Stimulated activated CD8-positive, alpha-beta memory T cell treated with anti-CD3 and anti-CD28 coated beads, Interleukin-15, amount 100 ng/mL, for 48 hours (primary cell): Measurements from ENCODE around the gene USP32.
"Not testable (repeated sequence)": the region's sequence is repeated elsewhere in the genome, so short reads cannot be mapped to it uniquely, and the experiment has no call there.

Source experiments
- DNase-seq, 2 donors: peaks; one replicate each; pipeline ENCODE4 v3.0.0-alpha.2; 2020; ENCODE audit warnings: low read depth in 2 of 2

USP32 gene, protein sequence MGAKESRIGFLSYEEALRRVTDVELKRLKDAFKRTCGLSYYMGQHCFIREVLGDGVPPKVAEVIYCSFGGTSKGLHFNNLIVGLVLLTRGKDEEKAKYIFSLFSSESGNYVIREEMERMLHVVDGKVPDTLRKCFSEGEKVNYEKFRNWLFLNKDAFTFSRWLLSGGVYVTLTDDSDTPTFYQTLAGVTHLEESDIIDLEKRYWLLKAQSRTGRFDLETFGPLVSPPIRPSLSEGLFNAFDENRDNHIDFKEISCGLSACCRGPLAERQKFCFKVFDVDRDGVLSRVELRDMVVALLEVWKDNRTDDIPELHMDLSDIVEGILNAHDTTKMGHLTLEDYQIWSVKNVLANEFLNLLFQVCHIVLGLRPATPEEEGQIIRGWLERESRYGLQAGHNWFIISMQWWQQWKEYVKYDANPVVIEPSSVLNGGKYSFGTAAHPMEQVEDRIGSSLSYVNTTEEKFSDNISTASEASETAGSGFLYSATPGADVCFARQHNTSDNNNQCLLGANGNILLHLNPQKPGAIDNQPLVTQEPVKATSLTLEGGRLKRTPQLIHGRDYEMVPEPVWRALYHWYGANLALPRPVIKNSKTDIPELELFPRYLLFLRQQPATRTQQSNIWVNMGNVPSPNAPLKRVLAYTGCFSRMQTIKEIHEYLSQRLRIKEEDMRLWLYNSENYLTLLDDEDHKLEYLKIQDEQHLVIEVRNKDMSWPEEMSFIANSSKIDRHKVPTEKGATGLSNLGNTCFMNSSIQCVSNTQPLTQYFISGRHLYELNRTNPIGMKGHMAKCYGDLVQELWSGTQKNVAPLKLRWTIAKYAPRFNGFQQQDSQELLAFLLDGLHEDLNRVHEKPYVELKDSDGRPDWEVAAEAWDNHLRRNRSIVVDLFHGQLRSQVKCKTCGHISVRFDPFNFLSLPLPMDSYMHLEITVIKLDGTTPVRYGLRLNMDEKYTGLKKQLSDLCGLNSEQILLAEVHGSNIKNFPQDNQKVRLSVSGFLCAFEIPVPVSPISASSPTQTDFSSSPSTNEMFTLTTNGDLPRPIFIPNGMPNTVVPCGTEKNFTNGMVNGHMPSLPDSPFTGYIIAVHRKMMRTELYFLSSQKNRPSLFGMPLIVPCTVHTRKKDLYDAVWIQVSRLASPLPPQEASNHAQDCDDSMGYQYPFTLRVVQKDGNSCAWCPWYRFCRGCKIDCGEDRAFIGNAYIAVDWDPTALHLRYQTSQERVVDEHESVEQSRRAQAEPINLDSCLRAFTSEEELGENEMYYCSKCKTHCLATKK (N-terminal part only)

DNA sequence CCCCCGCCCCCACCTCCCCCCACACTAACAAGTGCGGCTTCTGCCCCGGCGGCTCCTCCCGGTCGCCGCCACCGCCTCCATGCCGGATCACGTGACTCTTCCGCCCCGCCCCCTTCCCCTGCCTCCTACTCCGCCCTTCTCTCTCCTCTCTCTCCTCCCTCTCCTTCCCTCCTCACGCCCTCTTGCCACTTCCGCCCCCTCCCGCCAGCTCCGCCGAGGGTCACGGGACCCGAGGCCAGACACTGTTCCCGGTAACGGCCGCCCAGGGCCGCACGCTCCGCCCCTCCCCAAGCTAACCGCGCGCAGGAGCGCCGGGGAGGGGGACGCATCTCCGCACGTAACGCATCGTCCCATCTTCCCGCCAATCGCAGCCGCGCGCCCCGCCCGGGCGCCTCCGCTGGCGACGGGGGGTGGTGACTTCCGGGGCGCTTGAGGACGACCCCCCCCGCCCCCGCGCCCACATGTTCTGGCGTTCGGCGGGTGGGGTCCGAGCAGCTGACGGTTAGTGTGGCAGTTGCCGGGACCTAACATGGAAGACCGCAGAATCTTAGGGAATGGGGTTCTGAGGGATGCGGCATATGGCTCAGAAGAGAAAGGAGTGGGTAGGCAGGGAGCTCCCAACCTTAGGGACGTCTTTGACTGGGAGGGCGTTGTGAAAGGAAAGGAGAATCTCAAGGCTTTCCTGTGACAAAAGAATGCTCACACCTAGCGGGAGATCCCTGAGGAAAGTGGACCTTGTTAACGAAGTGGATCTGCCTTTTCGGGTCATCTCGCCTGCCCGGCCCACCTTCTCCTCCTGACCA, at the start of gene USP32:
TSS of gene USP32 (minus strand) at position 92 of the 803 bp plus-strand sequence. CDS start 194 bp downstream, outside the sequence.
- DNase-seq = peak; percentile 97

DNA sequence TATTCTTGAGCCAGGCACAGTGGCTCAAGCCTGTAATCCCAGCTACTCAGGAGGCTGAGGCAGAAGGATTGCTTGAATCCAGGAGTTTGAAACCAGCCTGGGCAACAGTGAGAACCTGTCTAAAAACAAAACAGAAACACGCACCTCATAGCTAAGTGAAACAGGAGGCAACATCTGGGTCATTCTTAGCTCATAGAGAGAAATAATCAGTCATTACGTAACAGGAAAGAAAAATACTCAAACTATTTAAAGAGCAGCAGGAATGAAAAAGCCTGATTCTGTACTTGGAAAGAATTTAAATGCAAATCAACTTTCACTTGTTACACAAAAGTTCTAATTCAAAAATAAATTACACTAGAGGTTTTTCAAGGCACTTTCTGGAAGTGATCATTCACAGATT, 47.6 kb upstream of the USP32 start:
- DNase-seq = no peak

DNA sequence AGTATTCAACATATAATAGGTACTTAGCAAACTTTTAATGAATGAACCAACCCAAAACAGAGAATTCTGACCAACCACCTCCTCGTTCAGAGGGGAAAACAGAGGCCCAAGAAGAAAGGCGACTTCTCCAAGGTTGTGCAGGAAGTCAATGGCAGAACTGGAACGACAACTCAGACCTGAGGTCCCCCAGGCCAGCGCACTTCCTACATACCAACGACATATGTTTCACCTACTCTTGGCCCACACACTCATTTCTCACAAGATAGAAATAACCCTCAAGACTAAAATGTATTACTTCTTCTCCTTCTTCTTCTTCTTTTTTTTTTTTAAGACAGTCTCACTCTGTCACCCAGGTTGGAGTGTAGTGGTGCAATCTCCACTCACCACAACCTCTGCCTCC, 44.7 kb upstream of the USP32 start:
- no peak for DNase-seq

DNA sequence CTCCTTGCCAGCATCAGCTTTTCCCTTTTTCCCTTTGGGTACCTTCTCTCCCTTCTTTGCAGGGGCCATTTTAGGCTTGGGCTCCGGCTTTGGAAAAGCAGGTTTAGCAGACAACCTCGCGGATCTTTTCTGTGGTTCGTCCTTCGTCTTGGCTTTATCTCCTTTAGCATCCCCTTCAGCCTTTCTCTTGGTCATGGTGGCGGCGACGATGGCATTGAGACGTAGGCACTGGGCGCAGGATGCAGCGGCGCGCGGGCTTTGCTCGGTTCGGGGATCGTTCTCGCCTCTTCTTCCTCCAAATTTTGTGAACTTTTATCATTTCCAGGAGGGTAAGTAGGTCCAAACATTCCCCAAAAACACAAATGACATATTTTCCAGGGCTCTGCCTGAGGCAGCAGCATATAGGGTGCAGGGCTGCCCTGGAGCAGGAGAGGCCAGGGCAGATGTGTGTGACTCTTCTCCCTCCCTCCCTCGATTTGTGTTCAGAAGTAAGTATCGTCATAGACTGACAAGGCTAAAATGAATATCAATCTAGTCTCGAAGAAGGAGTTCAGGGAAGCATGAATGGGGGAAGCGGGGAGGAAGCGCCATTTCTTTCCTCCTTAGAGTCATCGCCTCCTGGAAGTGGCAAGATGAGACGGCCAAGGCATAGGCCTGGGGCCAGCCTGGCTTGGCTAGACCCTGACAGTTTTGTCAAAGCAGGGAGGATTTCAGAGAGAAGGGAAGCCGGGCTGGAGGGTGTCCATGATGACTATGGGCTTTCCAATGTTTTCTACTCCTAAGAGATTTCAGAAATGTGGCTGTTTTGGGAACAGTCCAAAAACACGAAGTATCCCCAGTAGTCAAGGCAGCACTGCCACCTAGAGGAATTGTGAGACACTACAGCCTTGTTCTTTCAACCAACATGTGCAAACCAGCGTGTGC, 43.6 kb upstream of the USP32 start:
- no peak for DNase-seq

DNA sequence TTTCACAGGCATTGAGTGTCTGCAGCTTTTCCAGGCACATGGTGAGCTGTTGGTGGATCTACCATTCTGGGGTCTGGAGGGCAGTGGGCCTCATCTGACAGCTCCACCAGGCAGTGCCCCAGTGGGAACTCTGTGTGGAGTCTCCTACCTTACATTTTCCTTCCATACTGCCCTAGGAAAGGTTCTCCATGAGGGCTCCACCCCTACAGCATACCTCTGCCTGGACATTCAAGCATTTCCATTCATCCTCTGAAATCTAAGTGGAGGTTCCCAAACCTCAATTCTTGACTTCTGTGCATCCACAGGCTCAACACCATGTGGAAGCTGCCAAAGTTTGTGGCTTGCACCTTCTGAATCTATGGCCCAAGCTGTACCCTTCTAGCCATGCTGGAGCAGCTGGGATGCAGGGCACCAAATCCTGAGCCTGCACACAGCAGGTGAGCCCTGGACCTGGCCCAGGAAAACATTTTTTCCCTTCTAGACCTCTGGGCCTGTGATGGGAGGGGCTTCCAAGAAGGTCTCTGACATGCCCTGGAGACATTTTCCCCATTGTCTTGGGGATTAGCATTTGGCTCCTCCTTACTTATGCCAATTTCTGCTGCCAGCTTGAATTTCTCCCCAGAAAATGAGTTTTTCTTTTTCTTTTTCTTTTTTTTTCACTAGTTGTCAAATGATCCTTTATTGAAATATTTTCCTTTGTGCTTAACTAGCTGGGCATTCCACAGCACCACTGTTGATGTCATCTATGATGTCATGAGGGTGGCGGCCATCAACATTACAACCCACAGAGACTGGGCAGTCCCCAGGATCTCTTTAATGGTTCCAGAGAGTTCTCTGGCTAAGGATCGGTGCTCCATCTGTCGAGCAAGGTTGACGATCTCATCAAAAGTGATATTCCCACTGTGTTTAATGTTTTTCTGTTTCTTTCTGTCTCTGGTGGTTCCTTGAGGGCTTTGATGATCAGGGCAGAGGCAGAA, 41.4 kb upstream of the USP32 start:
- DNase-seq = not testable (repeated sequence)

DNA sequence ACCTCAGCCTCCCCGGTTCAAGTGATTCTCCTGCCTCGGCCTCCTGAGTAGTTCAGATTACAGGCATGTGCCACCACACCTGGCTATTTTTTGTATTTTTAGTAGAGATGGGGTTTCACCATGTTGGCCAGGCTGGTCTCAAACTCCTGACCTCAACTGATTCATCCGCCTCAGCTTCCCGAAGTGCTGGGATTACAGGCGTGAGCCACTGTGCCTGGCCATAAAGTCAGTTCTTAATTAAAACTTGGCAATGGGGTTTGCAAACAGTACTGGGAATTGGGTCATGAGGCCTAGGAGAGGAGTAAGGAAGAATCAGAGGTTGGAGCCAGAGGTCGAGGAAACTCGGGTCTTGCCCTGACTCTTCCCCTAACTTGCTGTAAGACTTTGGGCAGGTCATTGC, 38.6 kb upstream of the USP32 start:
- DNase-seq = not testable (repeated sequence)

DNA sequence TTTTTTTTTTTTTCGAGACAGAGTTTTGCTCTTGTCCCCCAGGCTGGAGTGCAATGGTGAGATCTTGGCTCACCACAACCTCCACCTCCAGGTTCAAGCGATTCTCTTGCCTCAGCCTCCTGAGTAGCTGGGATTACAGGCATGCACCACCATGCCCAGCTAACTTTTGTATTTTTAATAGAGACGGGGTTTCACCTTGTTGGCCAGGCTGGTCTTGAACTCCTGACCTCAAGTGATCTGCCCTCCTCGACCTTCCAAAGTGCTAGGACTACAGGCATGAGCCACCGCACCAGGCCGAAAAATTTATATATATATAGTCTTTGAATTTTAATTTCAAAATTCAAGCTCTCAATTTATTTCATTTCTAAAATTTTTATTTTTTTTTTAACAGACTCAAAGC, 36.6 kb upstream of the USP32 start:
- not testable (repeated sequence) for DNase-seq

DNA sequence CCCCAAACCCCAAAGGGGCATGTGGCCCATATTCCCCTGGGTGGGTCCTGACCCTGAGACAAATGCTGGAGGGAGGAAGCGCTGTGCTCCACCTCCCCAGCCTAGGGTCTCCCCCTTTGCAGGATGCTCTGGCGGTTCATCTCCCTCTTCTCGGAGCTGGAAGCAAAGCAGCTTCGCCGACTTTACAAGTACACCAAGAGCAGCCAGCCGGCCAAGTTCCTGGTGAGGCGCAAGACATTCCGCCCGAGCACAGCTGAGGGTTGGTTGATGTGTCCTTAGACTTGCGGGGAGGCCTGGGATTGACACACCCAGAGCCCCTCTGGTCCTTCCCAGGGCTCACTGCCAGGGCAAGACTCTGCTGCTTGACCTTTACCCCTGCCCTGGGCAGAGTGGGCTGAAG, 34.7 kb upstream of the USP32 start:
- no peak for DNase-seq

DNA sequence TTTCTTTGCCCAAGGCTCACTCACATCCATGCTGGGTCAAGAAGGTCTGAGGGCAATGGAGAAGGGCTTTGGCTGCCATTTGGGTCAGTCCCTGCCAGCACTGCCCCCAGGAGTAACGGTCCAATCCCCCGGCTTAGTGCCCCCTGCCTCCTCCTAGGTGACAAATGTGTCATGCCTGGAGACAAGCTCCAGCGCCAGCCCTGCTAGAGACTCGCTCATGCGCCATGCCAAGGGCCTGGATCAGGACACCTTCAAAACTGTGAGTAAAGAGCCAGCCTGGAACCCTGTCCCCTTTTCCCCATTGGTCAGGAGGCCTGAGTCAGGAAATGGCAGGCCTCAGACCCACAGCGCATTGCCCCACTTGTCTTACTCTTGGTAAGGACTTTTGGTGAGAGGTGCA, 33.7 kb upstream of the USP32 start:
- no peak for DNase-seq

DNA sequence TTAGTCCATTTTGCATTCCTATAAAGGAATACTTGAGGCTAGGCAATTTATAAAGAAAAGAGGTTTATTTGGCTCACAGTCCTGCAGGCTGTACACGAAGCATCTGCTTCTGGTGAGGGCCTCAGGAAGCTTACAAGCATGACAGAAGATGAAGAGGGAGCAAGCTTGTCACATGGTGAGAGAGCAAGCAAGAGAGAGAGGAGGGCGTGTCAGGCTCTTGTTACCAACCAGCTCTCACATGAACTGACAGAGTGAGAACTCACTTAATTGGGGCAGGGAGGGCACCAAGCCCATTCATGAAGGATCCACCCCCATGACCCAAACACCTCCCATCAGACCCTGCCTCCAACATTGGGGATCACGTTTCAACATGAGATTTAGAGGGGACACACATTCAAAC, 31.9 kb upstream of the USP32 start:
- DNase-seq = no peak

DNA sequence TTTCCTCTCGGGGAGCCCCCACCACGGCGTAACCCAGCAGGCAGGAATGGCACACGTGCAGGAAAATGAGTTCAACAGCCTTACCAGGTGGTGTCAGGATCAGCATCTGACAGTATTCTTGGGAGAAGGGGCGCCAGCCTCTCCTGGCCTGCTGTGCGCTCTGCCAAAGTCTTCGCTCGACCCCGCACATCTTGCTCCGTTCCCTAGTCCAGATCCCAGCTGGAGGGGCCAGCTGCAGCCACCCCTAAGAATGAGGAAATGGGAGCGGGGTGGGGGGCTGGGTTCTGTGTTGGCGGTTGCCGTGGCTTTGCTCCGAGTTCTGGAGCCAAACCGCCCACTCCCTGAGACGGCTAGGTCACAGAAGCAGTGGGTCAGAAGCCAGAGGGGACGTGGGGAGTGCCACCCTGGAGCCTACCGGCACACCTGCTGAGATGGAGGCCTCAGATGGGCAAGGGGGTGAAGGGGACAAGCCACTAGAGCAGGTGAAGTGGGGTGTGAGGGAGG, 30.3 kb upstream of the USP32 start, which contains the start of gene CHCT1:
TSS of gene CHCT1 (plus strand) at position 328 of the 504 bp plus-strand sequence. CDS start at position 432, 104 bp downstream.
- DNase-seq = no peak

DNA sequence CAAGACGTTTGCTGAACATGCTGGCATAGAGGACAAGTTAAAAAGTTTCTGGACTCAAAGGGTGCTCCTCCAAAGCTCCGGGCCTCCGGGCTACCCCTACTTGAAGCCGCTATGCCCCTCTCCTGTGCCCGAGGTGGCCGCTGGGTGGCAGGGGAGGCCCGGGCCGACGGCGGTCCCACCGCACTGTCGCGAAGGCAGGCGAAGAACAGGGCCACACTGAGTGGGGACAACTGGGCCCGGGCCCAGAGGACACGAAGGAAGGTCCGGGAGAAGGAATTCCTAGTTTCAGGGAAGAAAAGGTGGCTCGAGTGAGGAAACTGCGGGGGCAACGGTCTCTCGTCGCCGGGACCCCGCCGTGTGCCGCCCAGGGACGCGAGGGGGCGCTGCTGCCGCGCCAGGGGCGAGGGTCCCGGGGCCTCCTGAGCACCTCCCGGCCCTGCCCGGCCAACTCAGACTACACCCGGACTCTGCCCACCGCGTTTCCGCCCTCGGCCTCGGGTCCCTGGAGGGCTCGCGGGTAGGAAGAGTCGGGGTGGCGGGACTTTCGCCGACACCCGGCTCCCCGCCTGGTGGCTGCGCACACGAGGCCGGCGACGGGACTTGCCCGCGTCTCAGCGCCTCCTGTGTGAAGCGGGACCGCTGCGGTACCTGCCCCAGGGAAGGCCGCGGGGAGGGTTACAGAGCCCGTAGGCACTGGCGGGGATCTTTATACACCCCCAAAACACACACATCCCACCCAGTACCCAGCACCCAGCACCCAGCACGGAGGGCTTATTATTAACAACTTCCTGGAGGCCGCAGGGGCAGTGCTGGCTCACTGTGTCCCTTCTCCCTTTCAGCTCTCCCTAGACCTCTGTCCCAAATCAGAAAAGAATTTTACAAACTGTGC, 29.6 kb upstream of the USP32 start:
- DNase-seq = peak; percentile 63 to 67

DNA sequence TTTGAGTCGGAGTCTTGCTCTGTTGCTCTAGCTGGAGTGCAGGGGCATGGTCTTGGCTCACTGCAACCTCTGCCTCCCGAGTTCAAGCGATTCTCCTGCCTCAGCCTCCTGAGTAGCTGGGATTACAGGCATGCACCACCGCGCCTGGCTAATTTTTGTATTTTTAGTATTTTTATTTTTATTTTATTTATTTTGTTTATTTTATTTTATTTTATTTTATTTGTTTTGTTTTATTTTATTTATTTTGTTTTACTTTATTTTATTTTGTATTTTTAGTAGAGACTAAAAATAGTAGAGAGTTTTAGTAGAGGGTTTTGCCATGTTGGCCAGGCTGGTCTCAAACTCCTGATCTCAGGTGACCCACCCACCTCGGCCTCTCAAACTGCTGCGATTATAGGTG, 27.9 kb upstream of the USP32 start:
- not testable (repeated sequence) for DNase-seq

DNA sequence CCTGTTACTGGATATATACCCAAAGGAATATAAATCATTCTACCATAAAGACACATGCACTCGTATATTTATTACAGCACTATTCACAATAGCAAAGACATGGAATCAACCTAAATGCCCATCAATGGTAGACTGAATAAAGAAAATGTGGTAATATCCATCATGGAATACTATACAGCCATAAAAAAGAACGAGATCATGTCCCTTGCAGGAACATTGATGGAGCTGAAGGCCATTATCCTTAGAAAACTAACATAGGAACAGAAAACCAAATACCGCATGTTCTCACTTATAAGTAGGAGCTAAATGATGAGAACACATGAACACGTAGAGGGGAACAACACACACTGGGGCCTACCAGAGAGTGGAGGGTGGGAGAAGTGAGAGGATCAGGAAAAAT, 27.1 kb upstream of the USP32 start:
- not testable (repeated sequence) for DNase-seq

DNA sequence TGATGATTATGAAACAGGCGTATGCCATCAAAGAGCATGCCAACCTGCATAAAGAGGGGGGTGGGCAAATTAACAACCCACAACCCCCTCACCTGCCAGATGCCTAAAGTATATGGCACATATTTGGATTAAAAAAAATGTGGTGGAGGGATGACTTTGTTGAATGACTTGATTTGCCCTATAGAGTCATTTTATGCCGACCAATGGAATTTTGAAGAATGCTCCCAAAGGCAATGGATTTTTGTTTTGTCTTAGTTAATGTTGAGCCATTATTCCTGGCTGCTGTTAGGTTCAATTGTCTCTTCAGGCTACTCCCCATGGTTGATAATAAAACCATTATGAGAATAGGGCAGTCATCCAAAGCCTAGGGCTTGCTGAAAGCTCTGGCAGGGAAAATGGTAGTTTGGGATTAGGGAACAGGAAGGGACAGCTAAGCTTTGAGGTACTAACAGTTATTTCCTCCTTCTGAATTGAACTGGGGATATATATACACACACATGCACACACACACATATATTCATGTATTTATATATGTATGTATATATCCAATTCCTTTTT, 24.5 kb upstream of the USP32 start:
- no peak for DNase-seq

DNA sequence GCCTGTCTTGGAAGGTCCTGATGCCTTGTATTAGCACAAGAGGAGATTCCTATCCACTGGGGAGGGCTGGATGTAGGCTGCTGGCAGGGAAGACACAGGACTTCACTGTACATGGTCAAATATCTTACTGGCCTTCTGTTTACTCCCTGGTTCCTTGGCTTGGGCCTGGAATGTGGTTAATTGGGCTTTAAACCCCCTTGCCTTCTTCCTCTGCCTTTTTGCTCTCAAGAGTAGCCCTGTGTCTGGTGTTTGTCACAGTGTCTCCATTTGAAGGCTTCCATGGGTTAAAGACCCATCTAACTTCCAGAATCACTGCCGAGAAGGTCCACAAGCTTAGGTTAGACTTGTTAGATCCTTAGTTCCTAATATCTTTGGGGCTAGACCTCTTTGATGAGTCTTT, 23.2 kb upstream of the USP32 start:
- DNase-seq = no peak

DNA sequence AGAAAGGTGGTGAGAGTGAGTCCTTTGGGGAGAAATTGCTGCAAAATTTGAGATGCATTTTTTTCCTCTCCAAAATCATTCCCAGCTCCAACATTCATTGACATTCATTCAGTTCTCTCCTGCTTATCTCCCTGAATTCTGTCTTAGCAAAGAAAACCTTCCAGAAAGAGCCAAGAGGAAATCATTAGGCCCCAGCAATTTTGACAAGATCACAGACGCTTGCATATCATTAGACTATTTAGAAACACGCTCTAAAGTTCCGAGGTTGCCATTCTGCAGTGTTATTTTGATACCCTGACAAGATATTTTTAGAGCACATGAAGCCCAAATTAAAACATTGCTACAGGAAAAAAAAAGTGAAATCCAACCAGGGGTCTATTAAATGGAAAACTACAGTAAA, 20.8 kb upstream of the USP32 start:
- DNase-seq = no peak
